ENCODE data around the gene RAC3.

RAC3 gene

GRCh38 chr17:82031303-82031884, at the start of gene RAC3:
TSS of gene RAC3 (plus strand) at chr17:82031678. CDS start at chr17:82031762, 84 bp downstream.
- DNase-seq, result no peak

DNA sequence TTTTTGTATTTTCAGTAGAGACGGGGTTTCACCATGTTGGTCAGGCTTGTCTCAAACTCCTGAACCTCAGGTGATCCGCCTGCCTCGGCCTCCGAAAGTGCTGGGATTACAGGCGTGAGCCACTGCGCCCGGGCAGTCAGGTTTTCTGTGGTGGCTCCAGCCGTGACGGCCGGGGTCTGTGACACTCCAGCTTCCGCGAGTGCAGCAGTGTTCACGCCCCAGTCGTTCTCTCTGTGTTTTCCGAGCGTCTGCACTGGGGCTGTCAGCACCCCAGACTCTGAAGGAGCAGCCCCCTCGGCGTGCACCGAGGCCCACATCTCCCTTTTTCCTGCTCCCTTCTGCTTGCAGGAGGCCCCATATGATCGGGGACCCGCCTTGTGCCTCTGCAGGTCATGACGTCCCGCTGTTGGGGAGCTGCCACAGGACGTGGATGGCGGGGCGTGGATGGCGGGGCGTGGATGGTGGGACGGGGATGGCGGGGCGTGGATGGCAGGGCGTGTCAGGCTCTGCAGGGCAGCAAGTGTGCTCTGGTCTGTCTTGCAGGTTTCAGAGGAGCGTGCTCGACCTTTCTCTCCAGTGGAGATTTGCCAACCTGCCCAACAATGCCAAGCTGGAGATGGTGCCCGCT, 48.4 kb upstream of the RAC3 start:
- no peak for DNase-seq

DNA sequence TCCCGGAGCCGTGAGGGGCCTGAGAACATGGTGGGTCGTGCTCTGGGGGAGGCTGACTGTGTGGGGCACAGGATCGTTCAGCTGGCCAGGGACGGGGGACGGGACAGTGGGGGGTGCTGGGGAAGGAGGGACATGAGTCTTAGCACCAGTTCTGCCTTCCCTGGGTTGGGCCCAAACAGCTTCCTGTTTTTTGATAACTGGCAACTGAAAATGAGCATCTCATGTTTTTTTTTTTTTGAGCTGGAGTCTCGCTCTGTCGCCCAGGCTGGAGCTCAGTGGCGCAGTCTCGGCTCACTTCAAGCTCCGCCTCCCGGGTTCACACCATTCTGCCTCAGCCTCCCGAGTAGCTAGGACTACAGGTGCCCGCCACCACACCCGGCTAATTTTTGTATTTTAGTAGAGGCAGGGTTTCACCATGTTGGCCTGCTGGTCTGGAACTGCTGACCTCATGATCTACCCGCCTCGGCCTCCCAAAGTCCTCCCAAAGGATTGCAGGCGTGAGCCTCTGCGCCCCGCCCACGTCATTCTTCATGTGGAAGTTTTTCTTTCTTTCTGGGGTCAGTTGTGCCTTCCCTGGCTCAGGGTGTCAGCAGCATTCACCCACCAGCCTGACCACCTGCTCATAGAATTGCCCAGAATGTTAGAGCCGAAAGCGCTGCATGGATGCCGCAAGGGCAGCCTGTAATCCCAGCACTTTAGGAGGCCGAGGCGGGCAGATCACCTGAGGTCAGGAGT, 47.7 kb upstream of the RAC3 start:
- no peak for DNase-seq

GRCh38 chr17:81984773-81985410, 46.6 kb upstream of the RAC3 start:
- no peak for DNase-seq

DNA sequence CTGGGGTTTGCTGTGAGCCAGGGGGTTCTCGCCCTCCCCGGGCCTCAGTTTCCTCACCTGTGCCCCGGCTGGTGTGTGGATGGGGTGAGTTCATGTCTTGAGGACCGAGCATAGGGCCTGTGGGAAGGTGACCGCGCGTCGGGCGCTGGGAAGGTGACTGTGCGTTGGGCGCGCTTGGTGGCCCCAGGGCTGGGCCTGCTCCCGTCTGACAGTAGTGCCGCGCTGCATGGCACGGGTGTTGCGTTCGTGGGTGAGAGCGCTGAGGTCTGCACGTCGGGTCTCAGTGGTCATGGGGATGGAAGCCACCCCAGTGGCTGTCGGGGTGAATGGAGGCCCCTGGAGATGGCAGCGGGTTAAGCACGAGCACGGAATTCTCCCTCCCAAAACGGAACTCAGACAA, 44.9 kb upstream of the RAC3 start:
- no peak for DNase-seq

DNA sequence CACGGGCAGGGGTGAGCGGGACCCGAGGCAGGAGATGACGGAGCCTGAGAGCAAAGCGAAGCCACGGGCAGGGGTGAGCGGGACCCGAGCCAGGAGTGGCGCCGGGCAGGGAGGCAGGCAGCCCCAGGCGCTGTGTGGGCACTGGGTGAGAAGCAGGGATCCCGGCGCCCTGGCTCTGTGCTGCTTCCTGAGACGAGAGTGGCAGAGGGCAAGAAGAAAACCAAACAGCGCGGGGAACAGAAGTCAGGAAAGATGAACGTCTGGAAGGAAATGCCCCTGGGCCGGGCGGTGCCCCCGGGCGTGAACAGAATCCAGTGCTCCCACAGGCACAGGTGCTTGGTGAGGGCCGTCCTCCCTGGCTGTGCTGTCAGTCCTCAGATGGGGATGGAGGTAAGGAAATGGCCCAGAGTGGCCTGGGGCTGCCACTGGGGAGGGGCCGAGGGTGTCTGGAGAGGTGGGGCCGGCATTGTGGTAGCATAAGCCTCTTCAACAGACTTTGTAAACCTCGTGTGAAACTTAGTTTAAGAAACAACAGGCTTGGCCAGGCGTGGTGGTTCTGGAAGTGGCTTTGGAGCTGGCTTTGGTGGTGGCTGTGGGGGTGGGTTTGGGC, 44.2 kb upstream of the RAC3 start:
- DNase-seq, result no peak

DNA sequence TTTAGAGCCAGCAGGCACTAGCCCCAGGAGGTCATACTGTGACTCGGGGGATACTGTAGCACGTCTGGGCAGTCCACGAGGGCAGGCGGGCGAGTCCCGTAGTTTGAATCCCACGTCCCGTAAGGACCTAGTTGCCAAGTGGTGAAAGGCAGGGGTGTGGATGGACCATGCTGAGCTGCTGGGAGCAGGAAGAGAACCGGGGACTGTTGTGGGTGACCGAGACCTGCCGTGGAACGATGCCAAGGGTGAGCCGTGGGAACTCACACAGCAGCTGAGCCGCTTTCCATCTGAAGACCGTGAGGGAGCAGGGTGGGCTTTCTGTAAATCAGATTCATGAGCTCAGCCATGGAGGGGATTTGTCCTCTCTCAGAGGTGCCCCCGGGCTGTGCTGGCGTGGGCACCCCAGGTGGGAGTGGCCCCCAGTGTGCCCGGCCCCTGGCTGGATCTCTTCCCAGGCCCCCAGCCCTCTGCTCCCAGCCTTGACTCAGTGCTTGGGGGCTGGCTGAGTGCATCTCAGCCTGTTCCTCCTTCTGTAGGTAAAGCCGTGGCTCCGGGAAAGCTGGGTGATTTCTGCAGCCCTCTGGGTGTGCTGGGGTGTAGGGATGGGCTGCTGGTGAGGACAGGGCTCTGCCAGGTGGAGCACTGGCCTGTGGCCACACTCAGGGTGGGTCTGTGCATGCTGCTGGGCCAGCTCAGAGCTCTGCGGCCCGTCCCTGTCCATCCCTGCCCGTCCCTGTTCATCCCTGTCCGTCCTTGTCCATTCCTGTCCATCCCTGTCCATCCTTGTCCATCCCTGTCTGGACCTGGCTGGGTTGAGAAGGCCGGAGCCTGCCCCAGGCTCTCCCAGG, 40.4 kb upstream of the RAC3 start:
- no peak for DNase-seq

- DNase-seq, result no peak
Observed at GRCh38 chr17:81991684-81992305, 39.7 kb upstream of the RAC3 start.

DNA sequence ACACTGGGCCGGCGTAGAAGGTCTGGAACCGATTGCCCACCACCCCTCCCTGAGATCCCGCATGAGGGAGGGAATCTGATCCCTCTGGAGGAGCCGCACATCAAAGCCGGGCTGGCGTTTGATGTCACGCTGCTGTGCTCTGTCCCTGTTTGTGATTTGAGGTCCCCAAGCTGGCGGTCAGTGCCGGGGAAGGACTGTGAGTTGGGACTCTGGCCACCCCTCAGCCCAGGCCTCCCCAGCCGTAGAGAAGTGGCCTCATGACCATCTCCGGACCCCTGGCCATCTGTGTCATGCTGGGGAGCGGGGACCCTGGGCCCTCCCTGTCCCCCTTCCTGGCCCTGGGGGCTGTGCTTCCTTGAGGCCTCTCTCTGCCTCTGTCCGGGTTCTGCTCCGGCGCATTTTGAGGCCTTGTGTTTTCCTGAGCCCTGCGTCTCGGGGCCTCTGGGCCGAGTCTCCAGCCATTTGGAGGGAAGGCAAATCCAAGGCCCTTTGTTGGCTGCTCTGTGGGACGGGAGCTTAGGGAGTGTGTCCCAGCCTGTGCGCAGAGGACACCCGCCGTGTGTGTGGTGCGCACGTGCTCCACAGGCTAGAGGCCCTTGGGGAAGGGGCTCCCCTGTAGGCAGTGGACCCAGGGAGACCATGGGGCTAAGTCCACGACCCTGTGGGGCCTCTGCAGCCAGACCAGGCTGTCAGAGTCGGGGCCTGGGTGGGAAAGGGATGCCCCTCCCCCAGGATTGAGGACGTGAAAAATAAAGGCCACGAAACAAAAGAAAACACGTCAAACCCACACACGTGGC, 39.0 kb upstream of the RAC3 start:
- DNase-seq, result no peak

- no peak for DNase-seq
Observed at GRCh38 chr17:81993729-81994592, 37.5 kb upstream of the RAC3 start.

DNA sequence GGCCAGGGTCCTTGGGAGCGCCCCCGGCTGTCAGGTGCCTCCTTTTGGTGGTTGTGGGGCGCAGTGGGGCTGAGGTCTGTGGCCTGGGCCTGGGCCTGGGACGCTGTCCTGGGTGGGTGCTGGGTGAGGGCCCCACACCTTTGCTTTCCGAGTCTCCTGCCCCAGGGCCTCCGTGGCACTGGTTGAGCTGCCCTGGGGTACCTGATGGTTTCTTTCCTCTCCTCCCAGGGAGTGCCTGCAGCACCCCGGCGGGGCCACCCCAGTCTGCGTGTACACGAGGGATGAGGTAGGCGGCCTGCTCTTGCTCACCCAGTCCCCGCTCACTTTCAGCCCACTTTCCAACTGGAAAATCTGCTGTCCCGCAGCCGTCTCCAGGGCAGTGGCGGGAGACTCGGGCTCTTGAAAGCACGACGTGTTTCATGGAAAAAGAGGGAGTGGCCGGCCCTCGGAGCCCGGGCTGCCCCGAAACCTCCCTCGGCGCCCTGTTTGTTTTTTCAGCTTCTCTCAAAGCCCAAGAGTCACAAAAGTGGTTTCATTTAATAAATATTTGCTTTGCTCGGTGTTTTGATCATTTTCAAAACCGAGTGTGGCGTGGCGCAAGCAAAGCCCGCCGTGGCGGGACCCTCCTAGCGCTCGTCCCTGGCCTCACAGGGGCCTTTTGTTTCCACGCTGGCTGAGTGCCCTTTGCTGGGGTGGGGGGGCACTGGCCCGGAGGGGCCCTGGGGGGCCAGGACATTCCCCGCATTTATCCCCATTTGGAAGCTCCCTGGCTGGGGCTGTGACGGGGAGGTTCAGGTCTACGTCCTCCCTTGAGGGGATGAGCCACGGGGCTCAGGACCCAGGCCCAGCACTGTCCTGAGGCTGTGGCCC, 36.6 kb upstream of the RAC3 start:
- DNase-seq, result no peak

DNA sequence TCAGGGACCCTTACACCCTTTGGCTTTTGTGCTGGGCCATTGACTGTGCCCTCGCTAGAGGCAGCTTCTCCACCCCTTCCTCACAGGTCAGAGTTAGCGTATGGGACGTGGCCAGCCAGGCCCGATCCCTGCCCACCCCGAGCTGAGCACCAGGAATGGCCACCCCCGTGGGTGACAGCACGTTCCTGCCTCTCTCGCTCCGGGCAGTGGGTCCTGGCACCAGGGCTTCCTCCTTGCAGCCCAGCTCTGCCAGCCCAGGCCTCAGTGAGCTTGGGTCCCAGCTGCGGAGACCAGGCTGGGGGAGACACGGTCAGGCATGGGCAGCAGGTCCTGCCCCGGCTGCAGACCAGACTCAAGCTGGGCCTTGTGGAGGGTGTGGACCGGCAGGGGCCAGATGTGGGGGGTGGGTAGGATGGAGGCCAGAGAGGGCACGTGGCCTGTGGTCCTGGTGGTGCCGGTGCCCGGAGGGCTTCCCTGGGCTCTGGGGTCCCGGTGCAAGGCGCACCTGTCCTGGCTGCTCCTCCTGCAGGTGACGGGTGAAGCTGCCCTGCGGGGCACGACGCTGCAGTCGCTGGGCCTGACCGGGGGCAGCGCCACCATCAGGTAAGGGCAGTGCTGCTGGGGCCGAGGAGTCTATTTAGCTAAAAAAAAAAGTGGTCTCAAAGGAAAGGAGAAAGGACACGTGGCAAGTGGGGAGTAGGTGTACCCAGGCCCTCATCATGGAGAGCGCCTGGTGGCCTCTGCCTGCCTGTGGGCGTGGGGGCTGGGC, 35.8 kb upstream of the RAC3 start:
- no peak for DNase-seq

- no peak for DNase-seq
Observed at GRCh38 chr17:81996232-81996756, 35.2 kb upstream of the RAC3 start.

GRCh38 chr17:81996757-81997441, 34.6 kb upstream of the RAC3 start:
- no peak for DNase-seq

- DNase-seq, result no peak
Observed at GRCh38 chr17:81998212-81998611, 33.3 kb upstream of the RAC3 start.

GRCh38 chr17:81998691-81999438, 32.6 kb upstream of the RAC3 start:
- no peak for DNase-seq

DNA sequence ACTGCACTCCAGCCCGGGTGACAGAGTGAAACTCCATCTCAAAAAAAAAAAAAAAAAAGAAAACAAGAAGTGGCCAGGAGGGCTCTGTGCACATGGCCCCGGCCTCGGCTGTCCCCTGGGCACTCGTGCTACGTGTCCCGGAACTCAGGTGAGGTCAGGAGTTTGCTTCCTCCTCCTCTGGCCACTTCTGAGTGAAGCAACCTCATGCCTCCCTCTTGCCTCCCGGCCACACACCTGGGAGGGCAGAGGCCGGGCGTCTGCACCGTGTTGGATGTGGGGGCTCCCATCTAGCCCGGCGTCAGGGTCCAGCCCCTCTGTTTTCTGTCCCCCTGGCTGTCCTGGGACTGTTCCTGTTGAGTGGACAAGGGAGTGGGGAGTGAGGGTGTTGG, 31.9 kb upstream of the RAC3 start:
- no peak for DNase-seq

All from activated naive CD4-positive, alpha-beta T cell treated with Interleukin-2 at 50 U/mL for 16 hours (primary cell).